HG02759 (cell line): ENCODE measurements around the gene SHLD1.
A peak's percentile ranks its signal among the peaks of the same experiment; 100 is the strongest.
"Not testable (repeated sequence)": the region's sequence is repeated elsewhere in the genome, so short reads cannot be mapped to it uniquely, and the experiment has no call there.

Source experiments
- ATAC-seq: cut with Tn5 transposase; IDR thresholded peaks from one replicate; pipeline ENCODE4 v1.9.1; 2021; ENCODE audit warnings: mild to moderate bottlenecking, moderate library complexity; ENCODE audit not compliant: unreplicated experiment

Gene SHLD1

GRCh38 chr20:5735845-5736510, 14.2 kb upstream of the SHLD1 start:
- ATAC-seq, result no peak

- ATAC-seq, result no peak
Measured at GRCh38 chr20:5737619-5737953, 12.6 kb upstream of the SHLD1 start.

GRCh38 chr20:5737966-5738365, 12.2 kb upstream of the SHLD1 start:
- ATAC-seq, result no peak

- ATAC-seq, result not testable (repeated sequence)
Measured at GRCh38 chr20:5740643-5741042, 9.6 kb upstream of the SHLD1 start.

GRCh38 chr20:5741089-5741488, 9.1 kb upstream of the SHLD1 start:
- ATAC-seq, result no peak

- ATAC-seq, result no peak
Measured at GRCh38 chr20:5742041-5742440, 8.2 kb upstream of the SHLD1 start.

GRCh38 chr20:5745416-5746030, 4.7 kb upstream of the SHLD1 start:
- no peak for ATAC-seq

- no peak for ATAC-seq
Measured at GRCh38 chr20:5746064-5746463, 4.1 kb upstream of the SHLD1 start.

- ATAC-seq, result no peak
Measured at GRCh38 chr20:5748246-5748645, 2.0 kb upstream of the SHLD1 start.

GRCh38 chr20:5749512-5749951, 669 bp upstream of the SHLD1 start:
- ATAC-seq, result not testable (repeated sequence)

GRCh38 chr20:5751856-5752255, 1.7 kb downstream of the SHLD1 start:
- ATAC-seq, result no peak

- ATAC-seq, result no peak
Measured at GRCh38 chr20:5753814-5754213, 3.6 kb downstream of the SHLD1 start.

GRCh38 chr20:5757949-5758348, 7.7 kb downstream of the SHLD1 start:
- no peak for ATAC-seq

GRCh38 chr20:5766085-5766764, 16.0 kb downstream of the SHLD1 start:
- no peak for ATAC-seq

- no peak for ATAC-seq
Measured at GRCh38 chr20:5767493-5768098, 17.4 kb downstream of the SHLD1 start.

- no peak for ATAC-seq
Measured at GRCh38 chr20:5770231-5770986, 20.2 kb downstream of the SHLD1 start.

GRCh38 chr20:5770987-5771318, 20.8 kb downstream of the SHLD1 start:
- peak; percentile 80 for ATAC-seq

GRCh38 chr20:5772704-5773103, 22.5 kb downstream of the SHLD1 start:
- no peak for ATAC-seq

- ATAC-seq, result no peak
Measured at GRCh38 chr20:5773589-5773988, 23.4 kb downstream of the SHLD1 start.

GRCh38 chr20:5776077-5776476, 25.9 kb downstream of the SHLD1 start:
- no peak for ATAC-seq
